Natural killer cell (primary cell): Measurements from ENCODE around the gene CATSPERZ. TPM values are rescaled to one million over a fixed set of nuclear protein-coding genes. Genes with fewer than 3 reads are reported as not detected.

Source experiments
- ATAC-seq, 3 donors: fragments of 150-1000 bp in 2 of 3; fragments of 200-7000 bp in 1 of 3; cut with Tn5 transposase; 1 replicate in 1 of 3; 2 replicates in 2 of 3; pipeline ENCODE4 v1.10.0; 2021; ENCODE audit warnings: mild to moderate bottlenecking in 2 of 3, moderate library complexity in 2 of 3
- DNase-seq, 2 donors: peaks; one replicate each; pipeline versions ENCODE4 v3.0.0 to v3.0.0-alpha.2; 2013 to 2021; ENCODE audit warnings: mixed read lengths in 1 of 2
- H3K27ac ChIP-seq: one replicate; pipeline ENCODE4 v1.5.1; 2013; ENCODE audit warnings: mild to moderate bottlenecking, low read length
- H3K27me3 ChIP-seq: one replicate; pipeline ENCODE4 v1.6.1; 2013; ENCODE audit warnings: low read length; ENCODE audit not compliant: control insufficient read depth, insufficient read depth
- H3K36me3 ChIP-seq: one replicate; pipeline ENCODE4 v1.6.1; 2013; ENCODE audit warnings: low read length; ENCODE audit not compliant: control insufficient read depth, insufficient read depth
- H3K4me1 ChIP-seq: one replicate; pipeline ENCODE4 v1.6.1; 2013; ENCODE audit warnings: low read length; ENCODE audit not compliant: control insufficient read depth, insufficient read depth
- H3K4me3 ChIP-seq: one replicate; pipeline ENCODE4 v1.5.1; 2013; ENCODE audit warnings: low read length
- H3K9me3 ChIP-seq: one replicate; pipeline ENCODE4 v1.6.1; 2013; ENCODE audit warnings: low read length; ENCODE audit not compliant: control insufficient read depth, insufficient read depth
- H3K27ac Mint-ChIP-seq, 2 donors: one replicate each; pipeline ENCODE4 v1.8.0; 2022; ENCODE audit warnings: mild to moderate bottlenecking in 2 of 2, mixed read lengths in 2 of 2, moderate library complexity in 1 of 2
- H3K27me3 Mint-ChIP-seq, 2 donors: one replicate each; pipeline ENCODE4 v1.8.0; 2022; ENCODE audit warnings: low read depth in 2 of 2, mixed read lengths in 2 of 2
- H3K36me3 Mint-ChIP-seq: one replicate; pipeline ENCODE4 v1.8.0; 2022; ENCODE audit warnings: mixed read lengths
- H3K4me1 Mint-ChIP-seq, 2 donors: one replicate each; pipeline ENCODE4 v1.8.0; 2022; ENCODE audit warnings: mixed read lengths in 2 of 2
- H3K4me3 Mint-ChIP-seq: one replicate; pipeline ENCODE4 v1.8.0; 2022; ENCODE audit warnings: mild to moderate bottlenecking, moderate library complexity, mixed read lengths
- H3K9me3 Mint-ChIP-seq, 2 donors: one replicate each; pipeline ENCODE4 v1.8.0; 2022; ENCODE audit warnings: mixed read lengths in 2 of 2
- CTCF ChIP-seq: fragments of 200-600 bp; IDR thresholded peaks from one replicate; pipeline ENCODE4 v1.8.0; 2022; ENCODE audit warnings: antibody characterized with exemption
- WGBS: methylation state at CpG from one replicate; pipeline ENCODE4 v1.1.7; 2013; ENCODE audit warnings: missing lambda C conversion rate; ENCODE audit not compliant: insufficient coverage; 5-methylcytosine and 5-hydroxymethylcytosine counted together
- intact Hi-C: fragments of 100-400 bp; cut with micrococcal nuclease; formaldehyde crosslinking; loops from one replicate; pipeline ENCODE4 v1.14.2; 2022
- total RNA-seq, 4 donors: library from RNA; stranded (reverse); fragments of 120-200 nt in 1 of 4; gene quantifications; one replicate each; pipeline versions ENCODE4 v1.2.3 to v1.2.4, GENCODE V29; 2013 to 2022

CATSPERZ gene
- total RNA-seq, 3 donors from 2014 or later (not counting 1 experiment from before 2014, with no cell fraction given): 0.80 to 0.90 TPM; not detected in 1

GRCh38 chr11:64295760-64296159 lies 4.4 kb upstream of the CATSPERZ start:
- TF ChIP-seq CTCF: no peak
- no peak overlapping the region for H3K4me3 ChIP-seq
- Mint-ChIP-seq H3K4me1 (peaks cover 6 to 24% of the 10 kb centered on the region in 2 donors), H3K36me3 (no peaks in the 10 kb centered on the region), H3K27ac (no peak overlapping the region), H3K9me3 (no peaks in the 10 kb centered on the region), H3K27me3 (peaks cover 43 to 62% of the 10 kb centered on the region in 2 donors), H3K4me3 (no peak overlapping the region)
- peaks cover 26% of the 10 kb centered on the region for H3K4me1 ChIP-seq
- DNase-seq (no peak), ATAC-seq (no peak)
- H3K27me3 ChIP-seq: peaks cover 60% of the 10 kb centered on the region
- intact Hi-C loops: no loop called here
- WGBS: 87% methylated on average over 2 of the region's 4 CpGs
- H3K27ac ChIP-seq: no peak overlapping the region
- no peaks in the 10 kb centered on the region for H3K36me3 ChIP-seq
- no peaks in the 10 kb centered on the region for H3K9me3 ChIP-seq

GRCh38 chr11:64296236-64296635 lies 3.9 kb upstream of the CATSPERZ start:
- no peak for TF ChIP-seq CTCF
- ATAC-seq: no peak
- no peak overlapping the region for H3K27ac ChIP-seq
- no peak for DNase-seq
- H3K4me1 Mint-ChIP-seq: peaks cover 6 to 25% of the 10 kb centered on the region in 2 donors
- H3K36me3 Mint-ChIP-seq: no peaks in the 10 kb centered on the region
- no peak overlapping the region for H3K4me3 ChIP-seq
- WGBS: 44% methylated on average over 1 of the region's 1 CpG
- H3K36me3 ChIP-seq: no peaks in the 10 kb centered on the region
- intact Hi-C loops: no loop called here
- H3K4me3 Mint-ChIP-seq: no peak overlapping the region
- no peaks in the 10 kb centered on the region for H3K9me3 ChIP-seq
- peaks cover 43 to 62% of the 10 kb centered on the region in 2 donors for H3K27me3 Mint-ChIP-seq
- H3K27ac Mint-ChIP-seq: no peak overlapping the region
- H3K4me1 ChIP-seq: peaks cover 27% of the 10 kb centered on the region
- H3K27me3 ChIP-seq: peaks cover 58% of the 10 kb centered on the region
- no peaks in the 10 kb centered on the region for H3K9me3 Mint-ChIP-seq

- DNase-seq: no peak
- intact Hi-C loops: no loop called here
Observed at GRCh38 chr11:64296830-64297698, 3.1 kb upstream of the CATSPERZ start.

More at GRCh38 chr11:64296830-64297698, 3.1 kb upstream of the CATSPERZ start:
- H3K9me3 ChIP-seq: no peaks in the 10 kb centered on the region
- no peaks in the 10 kb centered on the region for H3K9me3 Mint-ChIP-seq
- H3K36me3 Mint-ChIP-seq: no peaks in the 10 kb centered on the region
- H3K4me3 Mint-ChIP-seq: no peak overlapping the region
- H3K36me3 ChIP-seq: no peaks in the 10 kb centered on the region
- no peak overlapping the region for H3K27ac Mint-ChIP-seq
- no peak for ATAC-seq
- peaks cover 6 to 25% of the 10 kb centered on the region in 2 donors for H3K4me1 Mint-ChIP-seq
- 11% methylated on average over 31 of the region's 34 CpGs for WGBS
- H3K27me3 ChIP-seq: peaks cover 62% of the 10 kb centered on the region
- H3K27me3 Mint-ChIP-seq: peaks cover 43 to 65% of the 10 kb centered on the region in 2 donors
- H3K4me1 ChIP-seq: peaks cover 30% of the 10 kb centered on the region
- TF ChIP-seq CTCF: no peak
- no peak overlapping the region for H3K27ac ChIP-seq
- no peak overlapping the region for H3K4me3 ChIP-seq
